ENCODE data around the gene CRADD.

DNA sequence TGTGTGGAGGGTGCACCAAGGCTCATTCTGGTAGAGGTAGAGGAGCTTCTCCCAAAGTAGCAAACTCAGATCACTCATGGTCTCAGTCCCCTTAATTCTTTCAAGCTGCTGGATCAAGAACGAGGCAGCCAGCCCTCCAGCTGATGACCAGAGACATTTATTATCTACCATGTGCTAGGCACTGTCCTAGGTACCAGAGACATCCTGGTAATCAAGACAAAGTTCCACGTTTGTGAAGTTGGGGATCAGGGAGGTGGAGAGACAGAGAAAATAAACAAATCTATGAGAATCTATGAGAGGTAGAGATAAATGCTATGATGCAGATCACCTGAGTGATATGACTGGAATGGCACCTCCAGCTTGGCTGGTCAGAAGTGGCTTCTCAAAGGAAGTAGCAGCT, 130.2 kb downstream of the CRADD start:
- no peak for TF ChIP-seq EP300 (IDR thresholded peaks at IDR 0.05)
- TF ChIP-seq POLR2AphosphoS5 (IDR thresholded peaks at IDR 0.05) = no peak
- TF ChIP-seq POLR2A (IDR thresholded peaks at IDR 0.05) = no peak
- no peak for TF ChIP-seq CTCF (IDR thresholded peaks at IDR 0.05)
